H1 (cell line): ENCODE results near the gene SMC6. TPM values are rescaled to one million over a fixed set of nuclear protein-coding genes. Genes with fewer than 3 reads are reported as not detected.

Source experiments
- EP300 ChIP-seq, 2 experiments: IDR thresholded peaks; 1 replicate in 1 of 2; 2 replicates in 1 of 2; pipeline ENCODE4 v1.6.1; 2011 to 2012; ENCODE audit warnings: low read depth in 2 of 2, low read length in 2 of 2, mild to moderate bottlenecking in 2 of 2, borderline replicate concordance in 1 of 2, inconsistent platforms in 1 of 2, moderate library complexity in 1 of 2
- EZH2 ChIP-seq: fragments of 200-600 bp; sonication (generic); IDR thresholded peaks from 2 replicates; pipeline ENCODE4 v1.7.1; 2012; ENCODE audit warnings: low read depth, mild to moderate bottlenecking, moderate library complexity, low read length, inconsistent platforms; ENCODE audit not compliant: severe bottlenecking
- FOSL1 ChIP-seq: IDR thresholded peaks from 2 replicates; pipeline ENCODE4 v1.6.1; 2011; ENCODE audit warnings: mild to moderate bottlenecking, low read depth, low read length, moderate library complexity; ENCODE audit not compliant: insufficient read depth
- KDM5A ChIP-seq: fragments of 200-600 bp; IDR thresholded peaks from 2 replicates; pipeline ENCODE4 v1.7.1; 2012; ENCODE audit warnings: mild to moderate bottlenecking, low read length, inconsistent platforms, mixed read lengths
- NRF1 ChIP-seq: IDR thresholded peaks from 2 replicates; pipeline ENCODE4 v1.6.1; 2011; ENCODE audit warnings: mild to moderate bottlenecking, low read depth, low read length, improper control_type of control experiment
- SUZ12 ChIP-seq: fragments of 200-600 bp; sonication (generic); IDR thresholded peaks from 2 replicates; pipeline ENCODE4 v1.6.1; 2012; ENCODE audit warnings: mild to moderate bottlenecking, inconsistent platforms, low read length, moderate library complexity, mixed read lengths
- polyA plus RNA-seq, 7 experiments: library from polyadenylated mRNA; depleted of rRNA in 3 of 7; stranded (reverse) in 5 of 7; unstranded in 2 of 7; fragments of >200 nt in 5 of 7; fragments of 200-250 nt in 2 of 7; gene quantifications; 1 replicate in 5 of 7; 2 replicates in 1 of 7; 4 replicates in 1 of 7; pipeline versions ENCODE4 v1.2.1 to v1.2.3, GENCODE V29; 2011 to 2013; ENCODE audit warnings: missing spikeins in 2 of 7, mixed read lengths in 2 of 7
- total RNA-seq: library from RNA; stranded (reverse); fragmentation: NEBNext Ultra II Directional; extraction: Animal tissue kit (Norgen Biotek cat#: 25700); gene quantifications from 2 replicates; pipeline ENCODE4 v1.2.1, GENCODE V29; 2021
- TF ChIP-seq, protein P1 (sequence below): IDR thresholded peaks from 2 replicates; pipeline ENCODE4 v1.6.1; 2011; ENCODE audit warnings: low read depth, mild to moderate bottlenecking, low read length; ENCODE audit not compliant: insufficient read depth

Gene SMC6
- total and polyA plus RNA-seq, 2 of the 8 experiments (the other 6 are each of a cell fraction or from before 2014, with no cell fraction given), result 9.7 to 49.5 TPM

DNA sequence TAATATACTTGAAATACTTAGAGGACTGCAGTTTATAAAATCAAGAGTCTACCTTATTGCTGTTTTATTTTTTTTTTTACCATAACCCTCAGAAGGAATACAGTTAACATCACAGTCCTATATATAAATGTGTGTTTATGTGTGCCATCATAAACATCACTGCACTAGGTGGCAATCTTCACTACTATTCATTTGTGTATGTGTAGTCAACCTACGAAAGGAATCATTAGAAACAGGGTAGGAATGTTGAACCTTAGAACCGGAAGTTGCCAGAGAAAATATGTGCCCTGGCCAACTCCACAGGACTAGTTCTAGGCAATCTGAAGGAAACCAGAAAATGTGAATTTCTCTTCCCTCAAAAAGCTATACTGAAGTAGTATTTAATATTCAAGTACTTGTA lies 3.7 kb upstream of the SMC6 start (continued):
- TF ChIP-seq, protein P1, sequence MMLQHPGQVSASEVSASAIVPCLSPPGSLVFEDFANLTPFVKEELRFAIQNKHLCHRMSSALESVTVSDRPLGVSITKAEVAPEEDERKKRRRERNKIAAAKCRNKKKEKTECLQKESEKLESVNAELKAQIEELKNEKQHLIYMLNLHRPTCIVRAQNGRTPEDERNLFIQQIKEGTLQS, result no peak
- TF ChIP-seq NRF1 (no peak), FOSL1 (no peak), KDM5A (no peak), EP300 (IDR thresholded peaks at IDR 0.05; ENCODE audit: borderline replicate concordance in 1 of 2, low read depth in 2 of 2, low read length in 2 of 2) (no peak), SUZ12 (no peak), EZH2 (no peak)
